ENCODE data around the gene SSC5D. TPM values are rescaled to one million over a fixed set of nuclear protein-coding genes. Genes with fewer than 3 reads are reported as not detected.

The SSC5D gene
- total and polyA plus RNA-seq, 2 experiments from 2014 or later: 0.23 to 0.69 TPM

DNA sequence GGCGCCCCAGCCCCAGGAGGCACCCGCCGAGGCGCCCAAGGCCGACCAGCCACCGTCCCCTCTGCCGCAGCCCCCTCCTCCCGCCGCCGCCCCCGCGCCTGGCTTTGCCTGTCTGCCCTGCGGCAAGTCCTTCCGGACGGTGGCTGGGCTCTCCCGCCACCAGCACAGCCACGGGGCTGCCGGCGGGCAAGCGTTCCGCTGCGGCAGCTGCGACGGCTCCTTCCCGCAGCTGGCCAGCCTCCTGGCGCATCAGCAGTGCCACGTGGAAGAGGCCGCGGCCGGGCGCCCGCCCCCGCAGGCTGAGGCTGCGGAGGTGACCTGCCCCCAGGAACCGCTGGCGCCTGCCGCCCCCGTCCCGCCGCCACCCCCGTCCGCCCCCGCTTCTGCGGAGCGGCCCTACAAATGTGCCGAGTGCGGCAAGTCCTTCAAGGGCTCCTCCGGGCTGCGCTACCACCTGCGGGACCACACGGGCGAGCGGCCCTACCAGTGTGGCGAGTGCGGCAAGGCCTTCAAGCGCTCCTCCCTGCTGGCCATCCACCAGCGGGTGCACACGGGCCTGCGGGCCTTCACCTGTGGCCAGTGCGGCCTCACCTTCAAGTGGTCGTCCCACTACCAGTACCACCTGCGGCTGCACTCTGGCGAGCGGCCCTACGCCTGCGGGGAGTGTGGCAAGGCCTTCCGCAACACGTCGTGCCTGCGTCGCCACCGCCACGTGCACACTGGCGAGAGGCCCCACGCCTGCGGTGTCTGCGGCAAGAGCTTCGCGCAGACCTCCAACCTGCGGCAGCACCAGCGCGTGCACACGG, 5.9 kb upstream of the SSC5D start (continued):
- TF ChIP-seq, protein P1, sequence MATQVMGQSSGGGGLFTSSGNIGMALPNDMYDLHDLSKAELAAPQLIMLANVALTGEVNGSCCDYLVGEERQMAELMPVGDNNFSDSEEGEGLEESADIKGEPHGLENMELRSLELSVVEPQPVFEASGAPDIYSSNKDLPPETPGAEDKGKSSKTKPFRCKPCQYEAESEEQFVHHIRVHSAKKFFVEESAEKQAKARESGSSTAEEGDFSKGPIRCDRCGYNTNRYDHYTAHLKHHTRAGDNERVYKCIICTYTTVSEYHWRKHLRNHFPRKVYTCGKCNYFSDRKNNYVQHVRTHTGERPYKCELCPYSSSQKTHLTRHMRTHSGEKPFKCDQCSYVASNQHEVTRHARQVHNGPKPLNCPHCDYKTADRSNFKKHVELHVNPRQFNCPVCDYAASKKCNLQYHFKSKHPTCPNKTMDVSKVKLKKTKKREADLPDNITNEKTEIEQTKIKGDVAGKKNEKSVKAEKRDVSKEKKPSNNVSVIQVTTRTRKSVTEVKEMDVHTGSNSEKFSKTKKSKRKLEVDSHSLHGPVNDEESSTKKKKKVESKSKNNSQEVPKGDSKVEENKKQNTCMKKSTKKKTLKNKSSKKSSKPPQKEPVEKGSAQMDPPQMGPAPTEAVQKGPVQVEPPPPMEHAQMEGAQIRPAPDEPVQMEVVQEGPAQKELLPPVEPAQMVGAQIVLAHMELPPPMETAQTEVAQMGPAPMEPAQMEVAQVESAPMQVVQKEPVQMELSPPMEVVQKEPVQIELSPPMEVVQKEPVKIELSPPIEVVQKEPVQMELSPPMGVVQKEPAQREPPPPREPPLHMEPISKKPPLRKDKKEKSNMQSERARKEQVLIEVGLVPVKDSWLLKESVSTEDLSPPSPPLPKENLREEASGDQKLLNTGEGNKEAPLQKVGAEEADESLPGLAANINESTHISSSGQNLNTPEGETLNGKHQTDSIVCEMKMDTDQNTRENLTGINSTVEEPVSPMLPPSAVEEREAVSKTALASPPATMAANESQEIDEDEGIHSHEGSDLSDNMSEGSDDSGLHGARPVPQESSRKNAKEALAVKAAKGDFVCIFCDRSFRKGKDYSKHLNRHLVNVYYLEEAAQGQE (IDR thresholded peaks at IDR 0.05; ENCODE audit: unreplicated experiment): no peak
- TF ChIP-seq CREB1 (CRISPR knock-in tag; IDR thresholded peaks at IDR 0.05; ENCODE audit: low read depth) (no peak), ZNF331 (CRISPR knock-in tag; IDR thresholded peaks at IDR 0.05; ENCODE audit: low read depth) (no peak), NANOG (IDR thresholded peaks at IDR 0.05; ENCODE audit: borderline replicate concordance) (no peak), STAT1 (IDR thresholded peaks at IDR 0.05; ENCODE audit: unreplicated experiment) (no peak), JUNB (IDR thresholded peaks at IDR 0.05; ENCODE audit: unreplicated experiment) (no peak)

DNA sequence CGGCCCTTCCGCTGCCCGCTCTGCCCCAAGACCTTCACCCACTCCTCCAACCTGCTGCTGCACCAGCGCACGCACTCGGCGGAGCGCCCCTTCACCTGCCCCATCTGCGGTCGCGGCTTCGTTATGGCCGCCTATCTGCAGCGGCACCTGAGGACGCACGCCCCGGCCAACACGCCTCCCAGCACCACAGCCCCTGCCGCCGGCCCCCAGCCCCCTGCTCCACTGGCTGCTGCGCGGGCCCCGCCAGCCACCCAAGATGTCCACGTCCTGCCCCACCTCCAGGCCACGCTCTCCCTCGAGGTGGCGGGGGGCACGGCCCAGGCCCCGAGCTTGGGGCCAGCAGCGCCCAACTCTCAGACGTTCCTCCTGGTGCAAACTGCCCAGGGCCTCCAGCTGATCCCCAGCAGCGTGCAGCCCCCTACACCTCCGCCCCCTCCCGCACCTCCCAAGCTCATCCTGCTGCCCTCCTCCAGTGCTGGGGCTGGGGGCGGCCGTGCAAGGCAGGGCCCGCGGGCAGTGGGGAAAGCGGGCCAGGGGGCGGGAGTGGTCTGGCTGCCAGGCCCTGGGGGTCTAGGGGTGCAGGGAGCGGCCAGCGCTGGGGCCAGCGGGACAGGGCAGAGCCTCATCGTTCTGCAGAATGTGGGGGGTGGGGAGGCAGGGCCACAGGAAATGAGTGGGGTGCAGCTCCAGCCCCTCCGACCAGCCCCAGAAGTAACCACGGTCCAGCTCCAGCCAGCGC, 5.1 kb upstream of the SSC5D start:
- H3K36me3 ChIP-seq (ENCODE audit: insufficient read depth): no peaks in the 10 kb centered on the region
- peaks cover 22% of the 10 kb centered on the region; the same call in 1 of the 2 replicates for H3K4me1 ChIP-seq (ENCODE audit: insufficient read depth)
- H3K4me2 ChIP-seq: 0 out of 2 replicates have a peak overlapping the region, but pooled peaks have one; percentile 32
- H3K9me3 Mint-ChIP-seq: no peaks in the 10 kb centered on the region; the same call in 2 of the 3 replicates
- H3K27ac ChIP-seq (ENCODE audit: low read depth): no peak overlapping the region
- no peaks in the 10 kb centered on the region for H3K27me3 ChIP-seq (ENCODE audit: insufficient read depth)
- peak overlapping the region; percentile 21; the same call in 1 of the 3 replicates for H3K4me3 Mint-ChIP-seq
- no peak for ATAC-seq
- DNase-seq (ENCODE audit: low spot score): no peak
- H3K4me3 ChIP-seq: no peak overlapping the region
- H3K9me2 ChIP-seq (ENCODE audit: insufficient read depth): no peaks in the 10 kb centered on the region
- H3K36me3 Mint-ChIP-seq (ENCODE audit: low read depth): peaks cover 5% of the 10 kb centered on the region; the same call in 2 of the 3 replicates
- peaks cover 17% of the 10 kb centered on the region for H3F3A ChIP-seq (replicated peaks; ENCODE audit: low read depth)
- no peaks in the 10 kb centered on the region for H3K79me2 ChIP-seq (replicated peaks; ENCODE audit: insufficient read depth)
- no peak overlapping the region for H2AFZ ChIP-seq
- no peak overlapping the region for H3K27ac Mint-ChIP-seq
- peaks cover 38% of the 10 kb centered on the region for H3K4me1 Mint-ChIP-seq
- peaks cover 9% of the 10 kb centered on the region for H3K27me3 Mint-ChIP-seq (ENCODE audit: insufficient read depth, low read depth, poor library complexity)
- H4K20me1 ChIP-seq (replicated peaks; ENCODE audit: insufficient read depth): no peaks in the 10 kb centered on the region
- TF ChIP-seq ZNF114 (CRISPR knock-in tag; IDR thresholded peaks at IDR 0.05): no peak
- TF ChIP-seq, protein P2, sequence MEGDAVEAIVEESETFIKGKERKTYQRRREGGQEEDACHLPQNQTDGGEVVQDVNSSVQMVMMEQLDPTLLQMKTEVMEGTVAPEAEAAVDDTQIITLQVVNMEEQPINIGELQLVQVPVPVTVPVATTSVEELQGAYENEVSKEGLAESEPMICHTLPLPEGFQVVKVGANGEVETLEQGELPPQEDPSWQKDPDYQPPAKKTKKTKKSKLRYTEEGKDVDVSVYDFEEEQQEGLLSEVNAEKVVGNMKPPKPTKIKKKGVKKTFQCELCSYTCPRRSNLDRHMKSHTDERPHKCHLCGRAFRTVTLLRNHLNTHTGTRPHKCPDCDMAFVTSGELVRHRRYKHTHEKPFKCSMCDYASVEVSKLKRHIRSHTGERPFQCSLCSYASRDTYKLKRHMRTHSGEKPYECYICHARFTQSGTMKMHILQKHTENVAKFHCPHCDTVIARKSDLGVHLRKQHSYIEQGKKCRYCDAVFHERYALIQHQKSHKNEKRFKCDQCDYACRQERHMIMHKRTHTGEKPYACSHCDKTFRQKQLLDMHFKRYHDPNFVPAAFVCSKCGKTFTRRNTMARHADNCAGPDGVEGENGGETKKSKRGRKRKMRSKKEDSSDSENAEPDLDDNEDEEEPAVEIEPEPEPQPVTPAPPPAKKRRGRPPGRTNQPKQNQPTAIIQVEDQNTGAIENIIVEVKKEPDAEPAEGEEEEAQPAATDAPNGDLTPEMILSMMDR (conservative IDR thresholded peaks at IDR 0.05; ENCODE audit: low read depth in 2 of 2): no peak
- TF ChIP-seq, protein P3, sequence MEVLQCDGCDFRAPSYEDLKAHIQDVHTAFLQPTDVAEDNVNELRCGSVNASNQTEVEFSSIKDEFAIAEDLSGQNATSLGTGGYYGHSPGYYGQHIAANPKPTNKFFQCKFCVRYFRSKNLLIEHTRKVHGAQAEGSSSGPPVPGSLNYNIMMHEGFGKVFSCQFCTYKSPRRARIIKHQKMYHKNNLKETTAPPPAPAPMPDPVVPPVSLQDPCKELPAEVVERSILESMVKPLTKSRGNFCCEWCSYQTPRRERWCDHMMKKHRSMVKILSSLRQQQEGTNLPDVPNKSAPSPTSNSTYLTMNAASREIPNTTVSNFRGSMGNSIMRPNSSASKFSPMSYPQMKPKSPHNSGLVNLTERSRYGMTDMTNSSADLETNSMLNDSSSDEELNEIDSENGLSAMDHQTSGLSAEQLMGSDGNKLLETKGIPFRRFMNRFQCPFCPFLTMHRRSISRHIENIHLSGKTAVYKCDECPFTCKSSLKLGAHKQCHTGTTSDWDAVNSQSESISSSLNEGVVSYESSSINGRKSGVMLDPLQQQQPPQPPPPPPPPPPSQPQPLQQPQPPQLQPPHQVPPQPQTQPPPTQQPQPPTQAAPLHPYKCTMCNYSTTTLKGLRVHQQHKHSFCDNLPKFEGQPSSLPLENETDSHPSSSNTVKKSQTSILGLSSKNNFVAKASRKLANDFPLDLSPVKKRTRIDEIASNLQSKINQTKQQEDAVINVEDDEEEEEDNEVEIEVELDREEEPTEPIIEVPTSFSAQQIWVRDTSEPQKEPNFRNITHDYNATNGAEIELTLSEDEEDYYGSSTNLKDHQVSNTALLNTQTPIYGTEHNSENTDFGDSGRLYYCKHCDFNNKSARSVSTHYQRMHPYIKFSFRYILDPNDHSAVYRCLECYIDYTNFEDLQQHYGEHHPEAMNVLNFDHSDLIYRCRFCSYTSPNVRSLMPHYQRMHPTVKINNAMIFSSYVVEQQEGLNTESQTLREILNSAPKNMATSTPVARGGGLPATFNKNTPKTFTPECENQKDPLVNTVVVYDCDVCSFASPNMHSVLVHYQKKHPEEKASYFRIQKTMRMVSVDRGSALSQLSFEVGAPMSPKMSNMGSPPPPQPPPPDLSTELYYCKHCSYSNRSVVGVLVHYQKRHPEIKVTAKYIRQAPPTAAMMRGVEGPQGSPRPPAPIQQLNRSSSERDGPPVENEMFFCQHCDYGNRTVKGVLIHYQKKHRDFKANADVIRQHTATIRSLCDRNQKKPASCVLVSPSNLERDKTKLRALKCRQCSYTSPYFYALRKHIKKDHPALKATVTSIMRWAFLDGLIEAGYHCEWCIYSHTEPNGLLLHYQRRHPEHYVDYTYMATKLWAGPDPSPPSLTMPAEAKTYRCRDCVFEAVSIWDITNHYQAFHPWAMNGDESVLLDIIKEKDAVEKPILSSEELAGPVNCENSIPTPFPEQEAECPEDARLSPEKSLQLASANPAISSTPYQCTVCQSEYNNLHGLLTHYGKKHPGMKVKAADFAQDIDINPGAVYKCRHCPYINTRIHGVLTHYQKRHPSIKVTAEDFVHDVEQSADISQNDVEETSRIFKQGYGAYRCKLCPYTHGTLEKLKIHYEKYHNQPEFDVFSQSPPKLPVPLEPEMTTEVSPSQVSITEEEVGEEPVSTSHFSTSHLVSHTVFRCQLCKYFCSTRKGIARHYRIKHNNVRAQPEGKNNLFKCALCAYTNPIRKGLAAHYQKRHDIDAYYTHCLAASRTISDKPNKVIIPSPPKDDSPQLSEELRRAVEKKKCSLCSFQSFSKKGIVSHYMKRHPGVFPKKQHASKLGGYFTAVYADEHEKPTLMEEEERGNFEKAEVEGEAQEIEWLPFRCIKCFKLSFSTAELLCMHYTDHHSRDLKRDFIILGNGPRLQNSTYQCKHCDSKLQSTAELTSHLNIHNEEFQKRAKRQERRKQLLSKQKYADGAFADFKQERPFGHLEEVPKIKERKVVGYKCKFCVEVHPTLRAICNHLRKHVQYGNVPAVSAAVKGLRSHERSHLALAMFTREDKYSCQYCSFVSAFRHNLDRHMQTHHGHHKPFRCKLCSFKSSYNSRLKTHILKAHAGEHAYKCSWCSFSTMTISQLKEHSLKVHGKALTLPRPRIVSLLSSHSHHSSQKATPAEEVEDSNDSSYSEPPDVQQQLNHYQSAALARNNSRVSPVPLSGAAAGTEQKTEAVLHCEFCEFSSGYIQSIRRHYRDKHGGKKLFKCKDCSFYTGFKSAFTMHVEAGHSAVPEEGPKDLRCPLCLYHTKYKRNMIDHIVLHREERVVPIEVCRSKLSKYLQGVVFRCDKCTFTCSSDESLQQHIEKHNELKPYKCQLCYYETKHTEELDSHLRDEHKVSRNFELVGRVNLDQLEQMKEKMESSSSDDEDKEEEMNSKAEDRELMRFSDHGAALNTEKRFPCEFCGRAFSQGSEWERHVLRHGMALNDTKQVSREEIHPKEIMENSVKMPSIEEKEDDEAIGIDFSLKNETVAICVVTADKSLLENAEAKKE (CRISPR knock-in tag; IDR thresholded peaks at IDR 0.05): no peak
- no peak for TF ChIP-seq POLR2AphosphoS5 (IDR thresholded peaks at IDR 0.05; ENCODE audit: low read depth)
- TF ChIP-seq EZH2phosphoT487 (IDR thresholded peaks at IDR 0.05; ENCODE audit: unreplicated experiment): no peak
